Liver (tissue), 9 donors: ENCODE data around the gene LCP2. TPM values are rescaled to one million over a fixed set of nuclear protein-coding genes. Genes with fewer than 3 reads are reported as not detected.

Experiments
- DNase-seq: peaks from one replicate; pipeline ENCODE4 v3.0.0-alpha.2; 2017; ENCODE audit warnings: low spot score
- H3K27ac ChIP-seq, 2 donors: one replicate each; pipeline ENCODE4 v1.7.0; 2013; ENCODE audit warnings: inconsistent platforms in 2 of 2, low read length in 2 of 2, control low read depth in 1 of 2, low read depth in 1 of 2, mild to moderate bottlenecking in 1 of 2
- H3K27me3 ChIP-seq, 4 donors: one replicate each; pipeline versions ENCODE4 v1.6.1 to v1.7.0; 2013; ENCODE audit warnings: low read length in 3 of 4, inconsistent platforms in 1 of 4, mild to moderate bottlenecking in 1 of 4, moderate library complexity in 1 of 4; ENCODE audit not compliant: control insufficient read depth in 4 of 4, insufficient read depth in 4 of 4
- H3K36me3 ChIP-seq, 4 donors: one replicate each; pipeline versions ENCODE4 v1.6.1 to v1.7.0; 2013; ENCODE audit warnings: low read length in 3 of 4, mild to moderate bottlenecking in 3 of 4, low read depth in 1 of 4, moderate library complexity in 1 of 4; ENCODE audit not compliant: control insufficient read depth in 4 of 4, insufficient read depth in 3 of 4
- H3K4me1 ChIP-seq, 4 donors: one replicate each; pipeline versions ENCODE4 v1.6.1 to v1.7.0; 2013; ENCODE audit warnings: low read length in 3 of 4, mild to moderate bottlenecking in 3 of 4, moderate library complexity in 1 of 4; ENCODE audit not compliant: control insufficient read depth in 4 of 4, insufficient read depth in 4 of 4
- H3K4me3 ChIP-seq, 3 donors: one replicate each; pipeline versions ENCODE4 v1.6.1 to v1.7.0; 2013; ENCODE audit warnings: low read length in 3 of 3, control low read depth in 1 of 3, low read depth in 1 of 3, mild to moderate bottlenecking in 1 of 3
- H3K9ac ChIP-seq, 2 donors: one replicate each; pipeline ENCODE4 v1.7.0; 2013; ENCODE audit warnings: low read length in 2 of 2, mild to moderate bottlenecking in 2 of 2, moderate library complexity in 2 of 2, control low read depth in 1 of 2, low read depth in 1 of 2
- H3K9me3 ChIP-seq, 4 donors: one replicate each; pipeline versions ENCODE4 v1.6.1 to v1.7.0; 2013; ENCODE audit warnings: low read length in 3 of 4; ENCODE audit not compliant: control insufficient read depth in 4 of 4
- ATF3 ChIP-seq: IDR thresholded peaks from 2 replicates; pipeline ENCODE4 v1.6.1; 2016; ENCODE audit warnings: antibody characterized with exemption
- CTCF ChIP-seq: fragments of 150-350 bp; IDR thresholded peaks from 2 replicates; pipeline ENCODE4 v1.5.1; 2017; ENCODE audit warnings: improper control_type of control experiment, low read depth, low read length; ENCODE audit not compliant: missing input control
- EGR1 ChIP-seq, 2 donors: IDR thresholded peaks; 2 replicates each; pipeline ENCODE4 v1.6.1; 2016 to 2018; ENCODE audit warnings: antibody characterized with exemption in 2 of 2, low read depth in 2 of 2
- FOXA1 ChIP-seq: IDR thresholded peaks from 2 replicates; pipeline ENCODE4 v1.6.1; 2016; ENCODE audit warnings: antibody characterized with exemption
- FOXA2 ChIP-seq: IDR thresholded peaks from 2 replicates; pipeline ENCODE4 v1.6.1; 2016; ENCODE audit warnings: antibody characterized with exemption
- GABPA ChIP-seq, 2 donors: IDR thresholded peaks in 1 of 2; conservative IDR thresholded peaks in 1 of 2; 2 replicates each; pipeline ENCODE4 v1.6.1; 2016; ENCODE audit warnings: antibody characterized with exemption in 2 of 2, mild to moderate bottlenecking in 1 of 2, moderate library complexity in 1 of 2
- HNF4A ChIP-seq, 2 donors: conservative IDR thresholded peaks; 2 replicates each; pipeline ENCODE4 v1.6.1; 2016; ENCODE audit warnings: antibody characterized with exemption in 2 of 2, mild to moderate bottlenecking in 2 of 2
- JUND ChIP-seq, 2 donors: IDR thresholded peaks; 2 replicates each; pipeline ENCODE4 v1.6.1; 2016; ENCODE audit warnings: antibody characterized with exemption in 2 of 2
- NR2F2 ChIP-seq: IDR thresholded peaks from 2 replicates; pipeline ENCODE4 v1.6.1; 2016; ENCODE audit warnings: antibody characterized with exemption
- RAD21 ChIP-seq, 2 donors: IDR thresholded peaks; 2 replicates each; pipeline ENCODE4 v1.6.1; 2016; ENCODE audit warnings: antibody characterized with exemption in 2 of 2, mild to moderate bottlenecking in 2 of 2
- RXRA ChIP-seq, 2 donors: IDR thresholded peaks; 2 replicates each; pipeline ENCODE4 v1.6.1; 2017 to 2018; ENCODE audit warnings: antibody characterized with exemption in 2 of 2, mild to moderate bottlenecking in 1 of 2
- SP1 ChIP-seq: IDR thresholded peaks from 2 replicates; pipeline ENCODE4 v1.6.1; 2018; ENCODE audit warnings: antibody characterized with exemption, mild to moderate bottlenecking
- TAF1 ChIP-seq: conservative IDR thresholded peaks from 2 replicates; pipeline ENCODE4 v1.6.1; 2016; ENCODE audit warnings: antibody characterized with exemption, mild to moderate bottlenecking
- YY1 ChIP-seq: IDR thresholded peaks from 2 replicates; pipeline ENCODE4 v1.6.1; 2016; ENCODE audit warnings: antibody characterized with exemption, mild to moderate bottlenecking
- ZBTB33 ChIP-seq: IDR thresholded peaks from 2 replicates; pipeline ENCODE4 v1.6.1; 2016; ENCODE audit warnings: antibody characterized with exemption
- whole genome bisulfite sequencing: extraction: QIAGEN DNeasy Blood & Tissue Kit; methylation state at CpG from one replicate; pipeline ENCODE4 v1.1.7; 2013; 5-methylcytosine and 5-hydroxymethylcytosine counted together
- polyA plus RNA-seq, 2 donors: library from polyadenylated mRNA; stranded (reverse) in 1 of 2; unstranded in 1 of 2; fragments of 200-250 nt in 1 of 2; fragments of >200 nt in 1 of 2; fragmentation: Nextera tagmentation in 1 of 2; extraction: Ambion mirVana in 1 of 2; gene quantifications; one replicate each; pipeline versions ENCODE4 v1.2.1 to v1.2.3, GENCODE V29; 2013 to 2015
- total RNA-seq, 2 donors: library from RNA; depleted of rRNA; stranded (reverse); fragments of >200 nt; gene quantifications; one replicate each; pipeline ENCODE4 v1.2.3, GENCODE V29; 2014
- TF ChIP-seq, protein P1 (sequence below): IDR thresholded peaks from 2 replicates; pipeline ENCODE4 v1.6.1; 2016; ENCODE audit warnings: antibody characterized with exemption
- TF ChIP-seq, protein P2 (sequence below): IDR thresholded peaks from 2 replicates; pipeline ENCODE4 v1.6.1; 2016; ENCODE audit warnings: antibody characterized with exemption, mild to moderate bottlenecking
- donor health status: healthy.
- donor health status: healthy.
- donor health status: healthy.
- donor health status: healthy.
- donor health status: healthy.

Gene LCP2
- total and polyA plus RNA-seq, 4 donors, result 3.6 to 16.3 (median 6.7) TPM

DNA sequence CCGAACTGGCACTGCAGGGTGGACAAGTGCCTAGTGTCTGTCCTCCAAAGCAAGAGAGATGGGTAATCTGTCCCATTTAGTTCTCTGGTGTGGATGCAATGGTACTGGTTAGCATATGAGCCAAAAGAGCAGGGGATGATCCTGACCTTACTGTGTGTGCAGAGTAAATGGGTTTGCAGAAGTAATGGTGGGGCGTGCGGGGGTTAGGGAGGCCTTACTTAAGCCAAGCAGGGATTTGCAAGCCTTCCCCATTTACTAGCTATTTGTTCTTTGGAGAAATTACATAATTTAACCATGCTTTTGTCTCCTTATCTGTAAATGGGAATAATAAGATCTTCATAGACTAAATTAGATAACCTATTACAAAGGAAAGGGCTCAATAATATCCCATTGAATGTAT, 19.9 kb upstream of the LCP2 start:
- H3K27me3 ChIP-seq, result peaks cover 0 to 3% (median 0%) of the 10 kb centered on the region in 4 donors
- H3K9ac ChIP-seq, result no peak overlapping the region
- no peaks in the 10 kb centered on the region for H3K9me3 ChIP-seq
- H3K4me3 ChIP-seq, result no peak overlapping the region
- no peaks in the 10 kb centered on the region for H3K36me3 ChIP-seq
- H3K27ac ChIP-seq, result no peak overlapping the region
- TF ChIP-seq SP1 (no peak), ATF3 (no peak), RXRA (IDR thresholded peaks at IDR 0.05) (no peak), RAD21 (IDR thresholded peaks at IDR 0.05) (no peak), GABPA (IDR thresholded peaks at IDR 0.05 in 1 of 2, conservative IDR thresholded peaks at IDR 0.05 in 1 of 2) (no peak), FOXA2 (no peak), CTCF (no peak), YY1 (no peak), TAF1 (no peak), NR2F2 (no peak), FOXA1 (no peak), EGR1 (IDR thresholded peaks at IDR 0.05; ENCODE audit: low read depth in 2 of 2) (no peak), JUND (IDR thresholded peaks at IDR 0.05) (no peak)
- TF ChIP-seq, protein P1, sequence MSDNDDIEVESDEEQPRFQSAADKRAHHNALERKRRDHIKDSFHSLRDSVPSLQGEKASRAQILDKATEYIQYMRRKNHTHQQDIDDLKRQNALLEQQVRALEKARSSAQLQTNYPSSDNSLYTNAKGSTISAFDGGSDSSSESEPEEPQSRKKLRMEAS, result no peak
- no peak for DNase-seq
- WGBS, result 87% methylated on average over 3 of the region's 3 CpGs
- H3K4me1 ChIP-seq, result no peaks in the 10 kb centered on the region

DNA sequence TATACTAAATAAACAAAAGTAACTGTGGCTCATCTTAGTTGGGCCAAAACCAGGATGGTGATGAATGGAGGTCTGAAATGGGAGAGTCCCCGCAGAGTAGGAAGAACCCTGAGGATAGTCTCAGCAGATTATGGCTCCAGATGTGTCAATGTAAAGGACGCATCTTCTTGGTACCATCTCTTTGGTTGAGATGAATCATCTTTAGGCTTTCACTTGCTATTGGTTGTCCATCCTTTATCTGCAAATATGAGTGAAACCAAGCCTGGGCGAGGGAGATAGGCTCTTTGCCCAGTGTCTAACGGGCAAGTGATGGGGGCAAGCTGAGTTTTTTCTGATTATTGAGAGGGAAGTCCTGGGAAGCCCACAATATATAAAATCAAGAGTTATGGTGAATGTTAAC, 19.4 kb upstream of the LCP2 start:
- WGBS, result 88% methylated on average over 4 of the region's 4 CpGs
- Histone ChIP-seq H3K9ac (no peak overlapping the region), H3K9me3 (no peaks in the 10 kb centered on the region), H3K27ac (no peak overlapping the region), H3K4me1 (peaks cover 0 to 6% (median 0%) of the 10 kb centered on the region in 4 donors), H3K4me3 (no peak overlapping the region), H3K36me3 (no peaks in the 10 kb centered on the region), H3K27me3 (peaks cover 0 to 7% (median 0%) of the 10 kb centered on the region in 4 donors)
- TF ChIP-seq FOXA2, result no peak
- TF ChIP-seq JUND (IDR thresholded peaks at IDR 0.05), result no peak
- DNase-seq, result peak; percentile 48

DNA sequence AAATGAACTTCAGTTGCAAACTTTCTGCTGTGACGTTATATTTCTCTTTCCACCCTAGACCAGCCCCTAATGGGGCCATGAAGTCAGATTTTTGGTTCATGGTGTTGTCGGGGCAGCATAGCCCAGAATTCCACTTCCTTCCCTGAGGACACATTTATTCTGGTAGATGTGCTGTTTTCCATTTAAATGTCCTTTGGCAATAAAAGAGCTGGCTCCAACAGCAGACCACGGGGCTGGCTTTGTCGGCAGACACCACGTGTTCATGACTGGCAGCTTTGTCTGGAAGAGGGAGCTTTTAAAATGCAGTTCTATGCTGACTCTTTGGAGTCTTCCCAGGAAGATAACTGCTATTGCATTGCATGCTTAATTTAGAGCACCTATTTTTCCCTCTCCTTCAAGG, 17.6 kb upstream of the LCP2 start:
- peaks cover 0 to 7% (median 0%) of the 10 kb centered on the region in 4 donors for H3K4me1 ChIP-seq
- H3K9ac ChIP-seq, result no peak overlapping the region
- WGBS, result 54% methylated on average over 5 of the region's 5 CpGs
- no peak overlapping the region for H3K27ac ChIP-seq
- H3K4me3 ChIP-seq, result no peak overlapping the region
- H3K9me3 ChIP-seq, result no peaks in the 10 kb centered on the region
- H3K27me3 ChIP-seq, result peaks cover 0 to 3% (median 0%) of the 10 kb centered on the region in 4 donors
- DNase-seq, result no peak
- no peaks in the 10 kb centered on the region for H3K36me3 ChIP-seq
- no peak for TF ChIP-seq ATF3
- no peak for TF ChIP-seq CTCF
- no peak for TF ChIP-seq RXRA (IDR thresholded peaks at IDR 0.05)
- no peak for TF ChIP-seq JUND (IDR thresholded peaks at IDR 0.05)
- TF ChIP-seq TAF1, result no peak
- TF ChIP-seq HNF4A (conservative IDR thresholded peaks at IDR 0.05), result no peak
- TF ChIP-seq YY1, result no peak
- TF ChIP-seq, protein P2, sequence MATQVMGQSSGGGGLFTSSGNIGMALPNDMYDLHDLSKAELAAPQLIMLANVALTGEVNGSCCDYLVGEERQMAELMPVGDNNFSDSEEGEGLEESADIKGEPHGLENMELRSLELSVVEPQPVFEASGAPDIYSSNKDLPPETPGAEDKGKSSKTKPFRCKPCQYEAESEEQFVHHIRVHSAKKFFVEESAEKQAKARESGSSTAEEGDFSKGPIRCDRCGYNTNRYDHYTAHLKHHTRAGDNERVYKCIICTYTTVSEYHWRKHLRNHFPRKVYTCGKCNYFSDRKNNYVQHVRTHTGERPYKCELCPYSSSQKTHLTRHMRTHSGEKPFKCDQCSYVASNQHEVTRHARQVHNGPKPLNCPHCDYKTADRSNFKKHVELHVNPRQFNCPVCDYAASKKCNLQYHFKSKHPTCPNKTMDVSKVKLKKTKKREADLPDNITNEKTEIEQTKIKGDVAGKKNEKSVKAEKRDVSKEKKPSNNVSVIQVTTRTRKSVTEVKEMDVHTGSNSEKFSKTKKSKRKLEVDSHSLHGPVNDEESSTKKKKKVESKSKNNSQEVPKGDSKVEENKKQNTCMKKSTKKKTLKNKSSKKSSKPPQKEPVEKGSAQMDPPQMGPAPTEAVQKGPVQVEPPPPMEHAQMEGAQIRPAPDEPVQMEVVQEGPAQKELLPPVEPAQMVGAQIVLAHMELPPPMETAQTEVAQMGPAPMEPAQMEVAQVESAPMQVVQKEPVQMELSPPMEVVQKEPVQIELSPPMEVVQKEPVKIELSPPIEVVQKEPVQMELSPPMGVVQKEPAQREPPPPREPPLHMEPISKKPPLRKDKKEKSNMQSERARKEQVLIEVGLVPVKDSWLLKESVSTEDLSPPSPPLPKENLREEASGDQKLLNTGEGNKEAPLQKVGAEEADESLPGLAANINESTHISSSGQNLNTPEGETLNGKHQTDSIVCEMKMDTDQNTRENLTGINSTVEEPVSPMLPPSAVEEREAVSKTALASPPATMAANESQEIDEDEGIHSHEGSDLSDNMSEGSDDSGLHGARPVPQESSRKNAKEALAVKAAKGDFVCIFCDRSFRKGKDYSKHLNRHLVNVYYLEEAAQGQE, result no peak
- no peak for TF ChIP-seq SP1
- TF ChIP-seq ZBTB33, result no peak
